OCI-LY1 (cell line): Measurements from ENCODE around the gene PAFAH1B1.

Experiments used
- EZH2 ChIP-seq: fragments of 200-600 bp; sonication (generic), shearing (Covaris generic); IDR thresholded peaks from 2 replicates; pipeline ENCODE4 v1.8.0; 2017; ENCODE audit warnings: borderline replicate concordance, mixed run types, mild to moderate bottlenecking, antibody characterized with exemption, low read length, moderate library complexity, mixed read lengths
- TF ChIP-seq, protein P1 (sequence below): fragments of 200-600 bp; sonication (generic), shearing (Covaris generic); IDR thresholded peaks from 2 replicates; pipeline ENCODE4 v1.5.1; 2017; ENCODE audit warnings: mild to moderate bottlenecking, antibody characterized with exemption, low read length, moderate library complexity, mixed read lengths

DNA sequence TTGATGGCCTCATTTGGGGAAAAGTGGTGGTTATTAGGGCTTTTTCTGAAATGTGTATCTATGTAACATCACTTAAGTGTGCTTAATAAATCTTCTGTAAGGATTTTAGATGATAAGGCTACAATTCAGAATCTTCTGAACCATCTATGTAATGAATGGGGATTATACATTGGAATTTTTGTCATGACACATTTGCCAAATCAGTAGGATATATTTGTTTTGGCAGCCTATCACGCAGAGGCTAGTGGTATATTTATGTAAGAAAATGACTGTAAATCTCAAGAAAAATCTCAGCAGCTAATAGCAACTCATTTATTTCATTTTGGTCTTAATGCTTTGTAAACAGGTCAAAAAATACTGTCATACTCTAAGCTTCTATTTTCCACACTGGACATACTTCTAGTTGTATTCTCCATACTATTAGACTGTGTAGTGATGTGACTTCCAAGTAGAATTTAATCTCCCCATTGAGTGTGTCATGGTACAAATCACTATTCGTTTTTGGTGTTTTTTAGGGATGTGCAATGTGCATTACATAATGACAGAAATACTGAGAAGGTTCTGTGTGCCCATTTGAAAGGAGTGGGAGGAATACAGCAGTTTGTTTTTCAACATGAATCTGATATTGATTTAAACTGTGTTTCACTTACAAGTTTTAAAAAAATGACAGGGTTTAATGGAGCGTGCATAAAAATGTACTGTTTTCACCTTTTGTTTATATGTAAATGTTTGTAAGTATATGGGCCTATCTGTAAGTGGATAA is 88.9 kb downstream of the PAFAH1B1 start:
- no peak for TF ChIP-seq EZH2
- TF ChIP-seq, protein P1, sequence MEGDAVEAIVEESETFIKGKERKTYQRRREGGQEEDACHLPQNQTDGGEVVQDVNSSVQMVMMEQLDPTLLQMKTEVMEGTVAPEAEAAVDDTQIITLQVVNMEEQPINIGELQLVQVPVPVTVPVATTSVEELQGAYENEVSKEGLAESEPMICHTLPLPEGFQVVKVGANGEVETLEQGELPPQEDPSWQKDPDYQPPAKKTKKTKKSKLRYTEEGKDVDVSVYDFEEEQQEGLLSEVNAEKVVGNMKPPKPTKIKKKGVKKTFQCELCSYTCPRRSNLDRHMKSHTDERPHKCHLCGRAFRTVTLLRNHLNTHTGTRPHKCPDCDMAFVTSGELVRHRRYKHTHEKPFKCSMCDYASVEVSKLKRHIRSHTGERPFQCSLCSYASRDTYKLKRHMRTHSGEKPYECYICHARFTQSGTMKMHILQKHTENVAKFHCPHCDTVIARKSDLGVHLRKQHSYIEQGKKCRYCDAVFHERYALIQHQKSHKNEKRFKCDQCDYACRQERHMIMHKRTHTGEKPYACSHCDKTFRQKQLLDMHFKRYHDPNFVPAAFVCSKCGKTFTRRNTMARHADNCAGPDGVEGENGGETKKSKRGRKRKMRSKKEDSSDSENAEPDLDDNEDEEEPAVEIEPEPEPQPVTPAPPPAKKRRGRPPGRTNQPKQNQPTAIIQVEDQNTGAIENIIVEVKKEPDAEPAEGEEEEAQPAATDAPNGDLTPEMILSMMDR, result no peak
